Measurements from ENCODE around the gene UHRF2. TPM values are rescaled to one million over a fixed set of nuclear protein-coding genes. Genes with fewer than 3 reads are reported as not detected.

UHRF2 gene
- polyA plus RNA-seq, 1 of the 3 experiments (the other 2 are of a cell fraction) = 24.1 TPM

- no peaks in the 10 kb centered on the region for H4K20me1 ChIP-seq (ENCODE audit: insufficient read depth)
- peaks cover 61% of the 10 kb centered on the region for H3K79me2 ChIP-seq (ENCODE audit: insufficient read depth)
- H3K27me3 ChIP-seq (ENCODE audit: insufficient read depth) = no peaks in the 10 kb centered on the region
- TF ChIP-seq YY1 (IDR thresholded peaks at IDR 0.05; ENCODE audit: low read depth) = no peak
- TF ChIP-seq, protein P1, sequence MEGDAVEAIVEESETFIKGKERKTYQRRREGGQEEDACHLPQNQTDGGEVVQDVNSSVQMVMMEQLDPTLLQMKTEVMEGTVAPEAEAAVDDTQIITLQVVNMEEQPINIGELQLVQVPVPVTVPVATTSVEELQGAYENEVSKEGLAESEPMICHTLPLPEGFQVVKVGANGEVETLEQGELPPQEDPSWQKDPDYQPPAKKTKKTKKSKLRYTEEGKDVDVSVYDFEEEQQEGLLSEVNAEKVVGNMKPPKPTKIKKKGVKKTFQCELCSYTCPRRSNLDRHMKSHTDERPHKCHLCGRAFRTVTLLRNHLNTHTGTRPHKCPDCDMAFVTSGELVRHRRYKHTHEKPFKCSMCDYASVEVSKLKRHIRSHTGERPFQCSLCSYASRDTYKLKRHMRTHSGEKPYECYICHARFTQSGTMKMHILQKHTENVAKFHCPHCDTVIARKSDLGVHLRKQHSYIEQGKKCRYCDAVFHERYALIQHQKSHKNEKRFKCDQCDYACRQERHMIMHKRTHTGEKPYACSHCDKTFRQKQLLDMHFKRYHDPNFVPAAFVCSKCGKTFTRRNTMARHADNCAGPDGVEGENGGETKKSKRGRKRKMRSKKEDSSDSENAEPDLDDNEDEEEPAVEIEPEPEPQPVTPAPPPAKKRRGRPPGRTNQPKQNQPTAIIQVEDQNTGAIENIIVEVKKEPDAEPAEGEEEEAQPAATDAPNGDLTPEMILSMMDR (IDR thresholded peaks at IDR 0.05) = peak; percentile 23; the same call in 1 of the 2 replicates
- peaks cover 13% of the 10 kb centered on the region for H3F3A ChIP-seq (replicated peaks; ENCODE audit: insufficient read depth)
- ChIA-PET POLR2A (no interaction called here), CTCF (interaction anchor here (0.9 kb wide), 1 partner anchor 14 kb away, joined by 4 read pairs; no protein-coding TSS in a partner anchor)
- no peak overlapping the region for H3K9ac ChIP-seq
- H2AFZ ChIP-seq (ENCODE audit: low read depth) = no peak overlapping the region
- H3K4me1 ChIP-seq (ENCODE audit: control insufficient read depth in 1 of 2, insufficient read depth in 2 of 2, low read depth in 1 of 2, low read length in 1 of 2) = no peaks in the 10 kb centered on the region; a peak in 1 of 4 replicates
- DNase-seq = no peak
- H3K36me3 ChIP-seq (replicated peaks in 1 of 2; ENCODE audit: control insufficient read depth in 1 of 2, insufficient read depth in 2 of 2, low read length in 1 of 2) = peaks cover 20 to 83% of the 10 kb centered on the region in 2 experiments
- no peak overlapping the region for H3K4me2 ChIP-seq
- no peaks in the 10 kb centered on the region for H3K9me3 ChIP-seq
- H3K27ac ChIP-seq (ENCODE audit: low read depth in 2 of 2, low read length in 1 of 2) = no peak overlapping the region
- 96% methylated on average over 7 of the region's 7 CpGs for WGBS (ENCODE audit: low lambda C conversion rate)
- H3K9me2 ChIP-seq = no peaks in the 10 kb centered on the region
- H3K4me3 ChIP-seq (ENCODE audit: low read depth in 2 of 2, low read length in 1 of 2) = no peak overlapping the region
Measured at GRCh38 chr9:6488395-6488794, 75.4 kb downstream of the UHRF2 start.

DNA sequence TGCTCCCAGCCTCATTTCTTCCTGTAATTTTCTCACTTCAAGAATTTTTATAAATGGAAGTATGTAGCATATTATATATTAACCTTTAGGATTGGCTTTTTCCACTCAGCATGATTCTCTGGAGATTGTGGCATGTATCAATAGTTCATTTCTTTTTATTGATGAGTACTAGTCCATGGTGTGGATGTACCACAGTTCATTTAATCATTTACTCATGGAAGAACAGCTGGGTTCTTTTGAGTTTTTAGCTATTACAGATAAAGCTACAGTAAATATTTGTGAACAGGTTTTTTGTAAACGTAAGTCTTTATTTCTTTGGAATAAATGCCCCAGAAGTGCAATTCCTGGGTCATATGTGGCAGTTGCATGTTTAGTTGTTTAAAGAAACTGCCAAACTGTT is 76.1 kb downstream of the UHRF2 start:
- no peaks in the 10 kb centered on the region for H3K9me3 ChIP-seq
- no peak overlapping the region for H3K27ac ChIP-seq (ENCODE audit: low read depth in 2 of 2, low read length in 1 of 2)
- H3F3A ChIP-seq (replicated peaks; ENCODE audit: insufficient read depth) = peaks cover 17% of the 10 kb centered on the region
- H3K27me3 ChIP-seq (ENCODE audit: insufficient read depth) = no peaks in the 10 kb centered on the region
- H4K20me1 ChIP-seq (ENCODE audit: insufficient read depth) = no peaks in the 10 kb centered on the region
- ChIA-PET CTCF (no interaction called here), POLR2A (no interaction called here)
- peaks cover 25 to 83% of the 10 kb centered on the region in 2 experiments for H3K36me3 ChIP-seq (replicated peaks in 1 of 2; ENCODE audit: control insufficient read depth in 1 of 2, insufficient read depth in 2 of 2, low read length in 1 of 2)
- H2AFZ ChIP-seq (ENCODE audit: low read depth) = no peak overlapping the region
- H3K4me1 ChIP-seq (ENCODE audit: control insufficient read depth in 1 of 2, insufficient read depth in 2 of 2, low read depth in 1 of 2, low read length in 1 of 2) = no peaks in the 10 kb centered on the region; a peak in 1 of 4 replicates
- no peak for DNase-seq
- H3K79me2 ChIP-seq (ENCODE audit: insufficient read depth) = peaks cover 61% of the 10 kb centered on the region
- no peaks in the 10 kb centered on the region for H3K9me2 ChIP-seq
- WGBS (ENCODE audit: low lambda C conversion rate) = 89% methylated on average over 1 of the region's 1 CpG
- no peak overlapping the region for H3K4me3 ChIP-seq (ENCODE audit: low read depth in 2 of 2, low read length in 1 of 2)
- H3K9ac ChIP-seq = no peak overlapping the region
- no peak overlapping the region for H3K4me2 ChIP-seq
- TF ChIP-seq FOXJ3 (CRISPR knock-in tag; IDR thresholded peaks at IDR 0.05) (no peak), REST (IDR thresholded peaks at IDR 0.05; ENCODE audit: low read depth, low read length) (no peak), EP300 (IDR thresholded peaks at IDR 0.05; ENCODE audit: borderline replicate concordance in 1 of 2, low read depth in 1 of 2, low read length in 1 of 2) (no peak), SIN3A (IDR thresholded peaks at IDR 0.05; ENCODE audit: borderline replicate concordance, low read depth, low read length) (no peak), RFX5 (IDR thresholded peaks at IDR 0.05; ENCODE audit: low read length) (no peak), MXI1 (IDR thresholded peaks at IDR 0.05; ENCODE audit: low read depth, low read length) (no peak), POLR2AphosphoS5 (IDR thresholded peaks at IDR 0.05; ENCODE audit: low read depth, low read length) (no peak), FOSL2 (IDR thresholded peaks at IDR 0.05; ENCODE audit: borderline replicate concordance, low read depth) (no peak), RXRA (IDR thresholded peaks at IDR 0.05; ENCODE audit: borderline replicate concordance, low read depth) (no peak), TAF1 (IDR thresholded peaks at IDR 0.05; ENCODE audit: borderline replicate concordance, low read depth, low read length) (no peak), IRF3 (IDR thresholded peaks at IDR 0.05; ENCODE audit: low read depth, low read length) (no peak), USF2 (IDR thresholded peaks at IDR 0.05; ENCODE audit: borderline replicate concordance, low read depth, low read length) (no peak), GATA2 (CRISPR knock-in tag; IDR thresholded peaks at IDR 0.05) (no peak), FOXM1 (IDR thresholded peaks at IDR 0.05; ENCODE audit: low read depth) (no peak), TCF12 (IDR thresholded peaks at IDR 0.05) (no peak)
- TF ChIP-seq, protein P2, sequence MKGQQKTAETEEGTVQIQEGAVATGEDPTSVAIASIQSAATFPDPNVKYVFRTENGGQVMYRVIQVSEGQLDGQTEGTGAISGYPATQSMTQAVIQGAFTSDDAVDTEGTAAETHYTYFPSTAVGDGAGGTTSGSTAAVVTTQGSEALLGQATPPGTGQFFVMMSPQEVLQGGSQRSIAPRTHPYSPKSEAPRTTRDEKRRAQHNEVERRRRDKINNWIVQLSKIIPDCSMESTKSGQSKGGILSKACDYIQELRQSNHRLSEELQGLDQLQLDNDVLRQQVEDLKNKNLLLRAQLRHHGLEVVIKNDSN (IDR thresholded peaks at IDR 0.05; ENCODE audit: borderline replicate concordance, low read depth) = no peak

All from SK-N-SH (cell line).